HG02970 (cell line): ENCODE measurements around the gene SYNPR.

Source experiments
- ATAC-seq: cut with Tn5 transposase; IDR thresholded peaks from one replicate; pipeline ENCODE4 v1.9.1; 2021; ENCODE audit warnings: mild to moderate bottlenecking, moderate library complexity, moderate number of reproducible peaks; ENCODE audit not compliant: unreplicated experiment, low FRiP score

SYNPR gene

GRCh38 chr3:63462732-63463131, 184.6 kb downstream of the SYNPR start:
- ATAC-seq, result no peak

- no peak for ATAC-seq
Observed at GRCh38 chr3:63467392-63467791, 189.3 kb downstream of the SYNPR start.

- ATAC-seq, result no peak
Observed at GRCh38 chr3:63470745-63471144, 192.6 kb downstream of the SYNPR start.

- ATAC-seq, result no peak
Observed at GRCh38 chr3:63471781-63472180, 193.7 kb downstream of the SYNPR start.

GRCh38 chr3:63473641-63474166, 195.6 kb downstream of the SYNPR start:
- no peak for ATAC-seq

DNA sequence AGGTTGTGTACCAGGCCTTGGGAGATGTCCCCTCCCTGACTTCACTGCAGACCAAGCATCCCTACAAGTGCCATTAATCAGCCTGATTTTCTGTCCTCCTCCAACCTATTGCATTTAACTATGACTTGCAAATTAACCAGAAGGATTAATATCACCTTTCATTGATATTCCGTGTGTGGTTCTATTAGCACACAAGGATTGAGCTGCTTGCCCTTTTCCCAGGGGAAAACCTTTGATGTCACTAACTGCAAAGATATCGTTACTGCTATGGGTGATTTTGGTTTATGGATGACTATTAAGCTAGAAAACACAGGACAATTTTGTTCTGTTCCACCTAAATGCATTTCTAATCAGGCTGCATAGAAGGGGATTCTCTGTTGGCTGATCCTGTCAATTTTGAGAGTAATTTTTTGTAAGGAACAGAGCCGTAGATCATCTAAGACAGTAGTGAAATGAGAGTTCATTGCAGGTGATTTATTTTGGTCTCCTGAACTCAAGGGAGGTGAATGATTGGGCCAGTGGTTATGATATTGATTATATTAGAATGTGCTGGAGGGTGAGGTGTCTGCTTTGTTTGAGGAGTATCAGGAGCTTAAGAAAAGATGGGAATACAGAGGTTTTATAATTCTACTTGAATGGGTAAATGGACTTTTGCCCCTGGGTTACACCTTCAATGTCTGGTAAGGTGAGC, 196.9 kb downstream of the SYNPR start:
- no peak for ATAC-seq

DNA sequence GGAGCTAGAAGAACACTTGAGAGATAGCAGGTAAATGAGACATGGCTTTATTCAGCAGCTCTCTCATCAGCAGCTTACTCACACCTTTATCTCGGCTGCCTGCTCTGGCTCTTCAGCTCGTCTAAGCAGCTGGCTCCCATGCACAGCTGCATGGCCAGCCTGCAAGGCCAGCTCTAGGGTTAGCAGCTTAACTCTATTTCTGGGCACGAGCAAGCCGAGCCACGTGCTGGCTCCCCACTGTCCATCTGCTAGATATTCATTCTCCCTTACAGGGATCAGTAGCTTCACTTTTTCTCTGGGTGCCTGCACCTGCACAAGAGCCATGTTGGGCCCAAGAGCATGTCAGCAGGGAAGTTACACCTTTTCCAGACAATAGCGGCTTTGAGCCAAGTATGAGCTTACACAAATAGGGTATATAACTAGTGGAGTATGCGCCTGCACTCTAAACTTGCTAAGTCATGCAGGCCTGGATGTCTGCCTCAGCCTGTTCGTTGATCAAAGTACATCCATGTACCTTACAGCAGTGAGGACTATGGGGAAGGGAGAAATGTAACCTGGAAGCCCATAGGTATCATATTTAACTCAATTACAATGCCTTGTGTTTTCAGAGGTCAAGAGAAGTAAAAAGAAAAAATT, 199.5 kb downstream of the SYNPR start:
- no peak for ATAC-seq

GRCh38 chr3:63478990-63479660, 201.0 kb downstream of the SYNPR start:
- ATAC-seq, result no peak

- ATAC-seq, result no peak
Observed at GRCh38 chr3:63479661-63480035, 201.5 kb downstream of the SYNPR start.

DNA sequence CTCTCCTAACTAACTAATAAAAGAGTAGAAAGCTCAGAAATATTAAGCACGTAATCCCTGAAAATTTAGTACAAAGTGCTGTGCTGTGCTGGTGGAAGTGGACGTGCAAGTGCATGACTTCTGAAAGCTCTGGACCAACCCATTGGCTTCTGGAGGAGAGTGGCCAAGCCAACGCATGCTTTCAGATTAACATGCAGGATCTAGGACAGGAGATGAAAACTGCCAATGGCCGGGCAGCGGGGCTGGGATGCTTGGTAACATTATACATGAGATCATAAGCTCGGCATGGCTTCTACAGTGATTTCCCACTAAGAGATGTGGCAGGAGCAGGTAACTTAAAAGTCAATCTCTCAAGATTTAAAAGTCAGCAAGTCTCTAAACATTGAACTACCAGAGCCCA, 203.5 kb downstream of the SYNPR start:
- ATAC-seq, result no peak

GRCh38 chr3:63482341-63482740, 204.2 kb downstream of the SYNPR start:
- ATAC-seq, result no peak

DNA sequence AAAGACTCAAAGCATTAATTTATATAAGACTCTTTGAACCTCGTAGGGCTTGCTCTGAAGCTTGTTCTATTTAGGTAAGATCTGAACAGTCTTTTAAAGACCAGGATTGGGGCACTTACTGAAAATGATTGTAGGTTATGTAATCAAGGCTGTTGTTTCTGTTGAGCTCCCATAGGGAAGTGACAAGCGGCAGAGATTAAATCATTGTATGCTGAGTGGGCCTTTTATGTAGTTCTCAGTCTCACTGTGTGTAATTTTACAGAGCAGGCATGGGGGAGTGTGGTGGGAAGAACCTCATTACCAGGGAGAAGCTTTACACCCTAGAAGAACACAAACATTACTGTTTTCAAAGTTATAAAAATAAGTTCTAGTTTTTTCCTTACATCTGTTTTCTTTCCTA, 214.4 kb downstream of the SYNPR start:
- no peak for ATAC-seq

DNA sequence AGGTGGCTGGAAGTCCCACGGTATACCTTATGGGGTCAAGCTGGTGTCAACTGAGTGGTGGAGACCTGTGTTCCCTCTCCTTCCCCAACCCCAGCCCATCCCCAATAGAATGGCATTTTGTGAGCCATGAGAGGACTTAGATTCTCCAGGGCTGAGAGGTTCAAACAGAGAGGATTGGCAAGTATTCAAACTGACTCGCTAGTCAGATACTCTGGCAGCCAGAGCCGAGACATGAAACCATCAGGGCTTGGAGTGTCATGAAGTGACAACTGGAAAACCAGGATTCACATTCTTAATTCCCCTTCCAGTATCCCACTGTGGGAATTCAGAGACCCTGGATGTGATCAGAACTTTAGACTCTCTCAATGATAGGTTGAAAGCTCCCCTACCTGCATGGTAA, 215.0 kb downstream of the SYNPR start:
- no peak for ATAC-seq

DNA sequence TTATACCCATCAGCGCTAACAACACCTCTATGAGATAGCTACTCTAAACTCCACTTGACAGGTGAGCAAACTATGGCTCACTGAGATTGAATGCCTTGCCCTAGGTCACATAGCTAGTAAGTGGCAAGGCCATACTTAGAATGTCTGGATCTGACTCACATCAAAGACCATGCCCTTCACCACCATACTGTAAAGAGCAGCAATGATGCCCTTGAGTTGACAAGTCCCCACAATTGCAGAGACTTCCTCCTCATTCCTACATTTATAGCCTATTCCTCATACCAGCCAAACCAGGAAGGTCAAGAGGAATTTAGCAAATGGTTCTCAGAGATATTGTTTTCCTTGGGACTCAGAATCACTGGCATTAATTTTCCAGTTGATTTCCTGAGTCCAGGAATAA, 216.5 kb downstream of the SYNPR start:
- no peak for ATAC-seq

DNA sequence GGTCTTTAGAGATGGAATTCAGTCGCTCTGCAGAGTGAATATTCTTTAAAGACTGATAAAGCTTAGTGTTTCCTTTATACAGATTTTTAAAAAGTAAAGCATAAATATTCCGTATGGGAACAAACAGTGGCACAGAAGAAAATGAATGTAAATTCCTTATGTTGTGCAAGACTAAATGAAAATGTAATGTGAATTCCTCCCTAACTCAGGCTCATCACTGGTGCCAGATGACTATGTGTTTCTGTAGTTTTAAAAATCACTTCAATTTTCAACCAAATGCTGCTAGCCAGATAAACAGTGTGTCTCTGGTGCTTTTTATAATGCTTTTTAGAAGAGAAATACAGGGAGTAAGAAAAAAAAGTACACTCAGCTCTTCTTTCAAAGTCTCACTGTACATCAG, 219.5 kb downstream of the SYNPR start:
- ATAC-seq, result no peak

- no peak for ATAC-seq
Observed at GRCh38 chr3:63500196-63500595, 222.1 kb downstream of the SYNPR start.

DNA sequence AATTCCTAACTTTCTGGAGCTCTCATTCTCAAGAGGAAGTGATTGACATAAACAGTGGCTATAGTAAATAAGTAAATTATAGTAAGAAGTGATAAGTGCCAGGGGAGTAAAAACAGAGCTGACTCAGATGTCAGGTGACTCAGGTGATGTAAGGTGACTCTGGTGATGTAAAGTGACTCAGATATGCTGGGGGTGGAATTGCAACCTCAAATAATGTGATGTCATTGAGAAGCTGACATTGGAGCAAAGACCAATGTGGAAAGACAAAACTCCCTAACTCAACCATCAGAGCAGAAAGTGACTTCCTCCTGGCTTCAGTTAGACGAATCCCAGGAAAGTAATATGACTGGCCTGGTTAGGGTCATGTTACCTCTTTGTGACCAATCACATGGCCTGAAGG, 230.2 kb downstream of the SYNPR start:
- no peak for ATAC-seq

DNA sequence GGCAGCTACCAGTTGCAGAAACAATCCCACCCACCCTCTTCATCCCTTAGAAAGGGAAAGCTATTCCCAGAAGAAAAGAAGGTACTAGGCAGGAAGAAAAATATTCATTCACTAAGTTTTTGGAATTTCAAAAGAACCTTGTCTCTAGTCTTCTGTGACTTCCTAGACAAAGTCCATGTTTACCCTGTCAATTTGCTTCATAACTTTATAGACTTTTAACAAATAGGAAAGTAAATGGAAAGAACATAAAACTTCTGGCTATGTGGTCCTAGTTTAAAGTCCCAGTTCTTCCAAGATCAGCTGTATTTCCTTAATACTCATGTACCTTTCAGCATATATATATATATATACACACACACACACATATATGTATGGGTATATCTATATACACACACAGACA, 230.7 kb downstream of the SYNPR start:
- ATAC-seq, result no peak

DNA sequence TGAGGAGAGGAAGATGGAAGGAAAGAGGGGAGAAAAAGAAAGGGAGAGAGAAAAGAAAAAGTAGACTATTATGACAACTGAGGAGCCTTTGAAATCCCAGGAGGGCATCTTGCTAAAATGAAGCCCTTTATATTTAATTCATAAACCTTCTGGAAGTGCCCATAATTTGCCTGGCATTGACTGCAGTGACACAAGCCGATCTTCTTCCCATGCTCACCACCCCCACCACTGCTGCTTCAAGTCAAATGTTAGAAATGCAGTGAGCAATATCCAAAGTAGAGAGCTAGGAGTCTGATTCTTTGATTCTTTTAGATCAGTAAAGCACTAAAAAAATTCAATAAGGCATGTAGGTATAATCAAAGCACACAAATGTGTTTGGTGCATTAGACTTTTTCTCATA, 235.7 kb downstream of the SYNPR start:
- ATAC-seq, result no peak

GRCh38 chr3:63514678-63515077, 236.6 kb downstream of the SYNPR start:
- ATAC-seq, result no peak

- no peak for ATAC-seq
Observed at GRCh38 chr3:63519426-63519825, 241.3 kb downstream of the SYNPR start.

- ATAC-seq, result no peak
Observed at GRCh38 chr3:63521657-63522056, 243.5 kb downstream of the SYNPR start.
